Esophagus muscularis mucosa (tissue), 4 donors: ENCODE data around the gene HMGB2. TPM values are rescaled to one million over a fixed set of nuclear protein-coding genes. Genes with fewer than 3 reads are reported as not detected.

Source experiments
- DNase-seq: peaks from one replicate; pipeline ENCODE4 v3.0.0-alpha.2; 2017; ENCODE audit errors: extremely low spot score
- H3K27ac ChIP-seq, 4 donors: fragments of 200-600 bp; sonication (generic); replicated peaks in 1 of 4; 1 replicate in 3 of 4; 2 replicates in 1 of 4; pipeline ENCODE4 v1.5.1; 2016 to 2019; ENCODE audit warnings: mild to moderate bottlenecking in 1 of 4
- H3K27me3 ChIP-seq, 4 donors: fragments of 200-600 bp; sonication (generic); one replicate each; pipeline versions ENCODE4 v1.5.1 to v1.6.0; 2016 to 2019
- H3K36me3 ChIP-seq, 4 donors: fragments of 200-600 bp; sonication (generic); one replicate each; pipeline ENCODE4 v1.5.1; 2016 to 2019
- H3K4me1 ChIP-seq, 4 donors: fragments of 200-600 bp; sonication (generic); one replicate each; pipeline ENCODE4 v1.5.1; 2016 to 2019
- H3K4me3 ChIP-seq, 4 donors: fragments of 200-600 bp; sonication (generic); 1 replicate in 2 of 4; 2 replicates in 2 of 4; pipeline ENCODE4 v1.5.1; 2016 to 2019; ENCODE audit warnings: mild to moderate bottlenecking in 4 of 4, moderate library complexity in 1 of 4
- H3K9me3 ChIP-seq, 4 donors: fragments of 200-600 bp; sonication (generic); 1 replicate in 3 of 4; 2 replicates in 1 of 4; pipeline ENCODE4 v1.5.1; 2016 to 2019
- CTCF ChIP-seq, 3 experiments: fragments of 200-600 bp in 2 of 3; fragments of 450-650 bp in 1 of 3; sonication (generic) in 2 of 3; IDR thresholded peaks; one replicate each; pipeline ENCODE4 v1.5.1; 2017 to 2019; ENCODE audit warnings: antibody characterized with exemption in 3 of 3, mild to moderate bottlenecking in 2 of 3, moderate library complexity in 1 of 3
- EP300 ChIP-seq: sonication (generic); formaldehyde crosslinking; IDR thresholded peaks from one replicate; pipeline ENCODE4 v1.6.1; 2017; ENCODE audit warnings: antibody characterized with exemption
- POLR2A ChIP-seq: fragments of 450-650 bp; IDR thresholded peaks from one replicate; pipeline ENCODE4 v1.6.1; 2017; ENCODE audit warnings: antibody characterized with exemption, moderate library complexity, mild to moderate bottlenecking, low read depth
- POLR2AphosphoS5 ChIP-seq, 2 donors: sonication (generic); formaldehyde crosslinking; IDR thresholded peaks; one replicate each; pipeline ENCODE4 v1.6.1; 2017; ENCODE audit warnings: antibody characterized with exemption in 2 of 2
- WGBS: methylation state at CpG from one replicate; pipeline ENCODE4 v1.1.5; 2018; 5-methylcytosine and 5-hydroxymethylcytosine counted together
- intact Hi-C: fragments of 100-400 bp; cut with DNase I; formaldehyde crosslinking; loops from one replicate; pipeline ENCODE4 v1.15.1; 2023
- total RNA-seq, 4 donors: library from RNA; depleted of rRNA; stranded (reverse); fragments of >200 nt; gene quantifications; one replicate each; pipeline versions ENCODE4 v1.1.0 to v1.2.1, GENCODE V29; 2016

Gene HMGB2
- total RNA-seq, 4 donors from 2014 or later, result 35.7 to 69.7 (median 46.2) TPM

- Histone ChIP-seq H3K9me3 (no peaks in the 10 kb centered on the region), H3K4me1 (no peaks in the 10 kb centered on the region), H3K27me3 (no peaks in the 10 kb centered on the region), H3K27ac (no peak overlapping the region), H3K36me3 (peaks cover 10 to 67% (median 19%) of the 10 kb centered on the region in 4 donors), H3K4me3 (no peak overlapping the region)
- TF ChIP-seq EP300, result no peak
- no peak for TF ChIP-seq POLR2AphosphoS5 (IDR thresholded peaks at IDR 0.05)
- no peak for TF ChIP-seq CTCF (IDR thresholded peaks at IDR 0.05)
- no peak for TF ChIP-seq POLR2A
- WGBS, result 98% methylated on average over 5 of the region's 5 CpGs
- intact Hi-C loops, result no loop called here
- DNase-seq, result no peak
Measured at GRCh38 chr4:173325007-173325736, 9.0 kb downstream of the HMGB2 start.

GRCh38 chr4:173319696-173320095, 14.5 kb downstream of the HMGB2 start:
- Histone ChIP-seq H3K36me3 (peaks cover 0 to 33% (median 6%) of the 10 kb centered on the region in 4 donors), H3K4me1 (peaks cover 0 to 7% (median 4%) of the 10 kb centered on the region in 4 donors), H3K9me3 (no peaks in the 10 kb centered on the region), H3K4me3 (no peak overlapping the region), H3K27me3 (no peaks in the 10 kb centered on the region), H3K27ac (no peak overlapping the region)
- no peak for DNase-seq
- WGBS, result 87% methylated on average over 2 of the region's 2 CpGs
- TF ChIP-seq CTCF (IDR thresholded peaks at IDR 0.05), result no peak
- no peak for TF ChIP-seq EP300
- no peak for TF ChIP-seq POLR2AphosphoS5 (IDR thresholded peaks at IDR 0.05)
- TF ChIP-seq POLR2A, result no peak
- intact Hi-C loops, result loop anchor here (2.0 kb wide), 1 partner anchor 97 kb away; no protein-coding TSS in a partner anchor

GRCh38 chr4:173318648-173319211, 15.4 kb downstream of the HMGB2 start:
- H3K27ac ChIP-seq, result no peak overlapping the region
- peaks cover 0 to 41% (median 6%) of the 10 kb centered on the region in 4 donors for H3K36me3 ChIP-seq
- H3K4me3 ChIP-seq, result no peak overlapping the region
- H3K9me3 ChIP-seq, result no peaks in the 10 kb centered on the region
- TF ChIP-seq POLR2AphosphoS5 (IDR thresholded peaks at IDR 0.05) (no peak), CTCF (IDR thresholded peaks at IDR 0.05) (peak; percentile 16 to 48 (median 48))
- WGBS, result 6% methylated on average over 3 of the region's 3 CpGs
- intact Hi-C loops, result loop anchor here (2.0 kb wide), 1 partner anchor 98 kb away; no protein-coding TSS in a partner anchor
- H3K4me1 ChIP-seq, result peaks cover 0 to 7% (median 4%) of the 10 kb centered on the region in 4 donors
- DNase-seq, result no peak
- no peaks in the 10 kb centered on the region for H3K27me3 ChIP-seq

- DNase-seq, result no peak
- Histone ChIP-seq H3K36me3 (peaks cover 0 to 41% (median 6%) of the 10 kb centered on the region in 4 donors), H3K27ac (no peak overlapping the region), H3K9me3 (no peaks in the 10 kb centered on the region), H3K4me1 (peaks cover 0 to 7% (median 4%) of the 10 kb centered on the region in 4 donors), H3K27me3 (no peaks in the 10 kb centered on the region), H3K4me3 (no peak overlapping the region)
- intact Hi-C loops, result loop anchor here (2.0 kb wide), 1 partner anchor 99 kb away; no protein-coding TSS in a partner anchor
- TF ChIP-seq POLR2A (no peak), CTCF (IDR thresholded peaks at IDR 0.05) (no peak), POLR2AphosphoS5 (IDR thresholded peaks at IDR 0.05) (no peak), EP300 (no peak)
Measured at GRCh38 chr4:173318240-173318639, 15.9 kb downstream of the HMGB2 start.
